HepG2 (cell line): Measurements from ENCODE around the gene DRAM1. TPM values are rescaled to one million over a fixed set of nuclear protein-coding genes. Genes with fewer than 3 reads are reported as not detected.
A peak's percentile ranks its signal among the peaks of the same experiment; 100 is the strongest.

ENCODE experiments used
- ATAC-seq: fragments of 200-7000 bp; cut with Tn5 transposase; 3 replicates; pipeline ENCODE4 v1.9.1; 2020; ENCODE audit warnings: mild to moderate bottlenecking, moderate library complexity
- BruUV-seq: library from RNA; stranded (reverse); fragments of 400-500 nt; replicated peaks from 2 replicates; lab custom pipeline; 2021; lab: Mats Ljungman, UMichigan
- CTCF ChIA-PET: fragments of 300-600 bp; formaldehyde crosslinking; extraction: SDS; loops from one replicate; lab custom pipeline; 2021; ENCODE audit warnings: low total read pairs, inconsistent platforms, low intra/inter-chr PET ratio; lab: Yijun Ruan, JAX
- POLR2A ChIA-PET: fragments of 350-600 bp; sonication (Branson Sonifier 250); formaldehyde crosslinking; loops from one replicate; lab custom pipeline; 2020; ENCODE audit warnings: antibody characterized with exemption, inconsistent platforms; lab: Yijun Ruan, JAX
- DNase-seq: peaks from one replicate; pipeline ENCODE4 v3.0.0-alpha.2; 2015; ENCODE audit warnings: low spot score
- FAIRE-seq: peaks from 3 replicates; lab custom pipeline; 2011; peaks lifted over from hg19 to GRCh38; lab: Jason Lieb, UNC
- H2AFZ ChIP-seq: one replicate; pipeline ENCODE4 v1.6.1; 2011; ENCODE audit warnings: low read length, inconsistent platforms
- H3K27ac ChIP-seq: fragments of 300-600 bp; 3 replicates; pipeline ENCODE4 v1.8.0; 2011; ENCODE audit warnings: mixed run types, mild to moderate bottlenecking, mixed read lengths, low read length, inconsistent platforms; ENCODE audit not compliant: insufficient read depth; ENCODE audit errors: extremely low read length
- H3K27me3 ChIP-seq, 2 experiments: fragments of 200-600 bp in 1 of 2; 2 replicates in 1 of 2; 3 replicates in 1 of 2; pipeline versions ENCODE4 v1.6.0 to v1.8.0; 2011; ENCODE audit warnings: low read length in 2 of 2, mild to moderate bottlenecking in 2 of 2, moderate library complexity in 2 of 2, inconsistent platforms in 1 of 2; ENCODE audit not compliant: insufficient read depth in 2 of 2, control insufficient read depth in 1 of 2
- H3K36me3 ChIP-seq, 2 experiments: fragments of 200-600 bp in 1 of 2; replicated peaks in 1 of 2; 2 replicates in 1 of 2; 3 replicates in 1 of 2; pipeline versions ENCODE4 v1.5.1 to v1.8.0; 2011; ENCODE audit warnings: low read length in 2 of 2, inconsistent platforms in 1 of 2; ENCODE audit not compliant: insufficient read depth in 2 of 2, control insufficient read depth in 1 of 2
- H3K4me1 ChIP-seq: 2 replicates; pipeline ENCODE4 v1.5.1; 2012; ENCODE audit warnings: low read length, inconsistent platforms; ENCODE audit not compliant: insufficient read depth
- H3K4me2 ChIP-seq: 2 replicates; pipeline ENCODE4 v1.6.0; 2011; ENCODE audit warnings: low read depth, low read length, inconsistent platforms
- H3K4me3 ChIP-seq, 3 experiments: fragments of 200-600 bp in 1 of 3; sonication (generic), shearing (Covaris generic) in 1 of 3; replicated peaks in 1 of 3; 2 replicates each; pipeline ENCODE4 v1.5.1; 2011 to 2016; ENCODE audit warnings: low read length in 3 of 3, inconsistent platforms in 2 of 3, low read depth in 2 of 3, mild to moderate bottlenecking in 2 of 3, control low read depth in 1 of 3, mixed read lengths in 1 of 3; ENCODE audit not compliant: insufficient read depth in 1 of 3
- H3K79me2 ChIP-seq: one replicate; pipeline ENCODE4 v1.6.1; 2011; ENCODE audit warnings: low read length, inconsistent platforms; ENCODE audit not compliant: insufficient read depth
- H3K9ac ChIP-seq: 2 replicates; pipeline ENCODE4 v1.6.0; 2011; ENCODE audit warnings: mild to moderate bottlenecking, low read depth, low read length, inconsistent platforms; ENCODE audit not compliant: insufficient read depth
- H3K9me3 ChIP-seq: 2 replicates; pipeline ENCODE4 v1.5.1; 2012; ENCODE audit warnings: mild to moderate bottlenecking, low read length
- H4K20me1 ChIP-seq: 2 replicates; pipeline ENCODE4 v1.6.0; 2011; ENCODE audit warnings: inconsistent platforms, mild to moderate bottlenecking, low read length, moderate library complexity; ENCODE audit not compliant: insufficient read depth
- ARNT ChIP-seq: fragments of 450-650 bp; IDR thresholded peaks from 2 replicates; pipeline ENCODE4 v1.6.1; 2017
- ARNTL ChIP-seq: sonication (generic); formaldehyde crosslinking; IDR thresholded peaks from 2 replicates; pipeline ENCODE4 v1.4.0; 2020; ENCODE audit warnings: mild to moderate bottlenecking, missing genetic modification reagents
- JARID2 ChIP-seq: sonication (generic); formaldehyde crosslinking; IDR thresholded peaks from 2 replicates; pipeline ENCODE4 v1.8.1; 2023; ENCODE audit warnings: missing genetic modification reagents, inconsistent platforms; ENCODE audit not compliant: insufficient replicate concordance
- ONECUT2 ChIP-seq: sonication (generic); formaldehyde crosslinking; IDR thresholded peaks from 2 replicates; pipeline ENCODE4 v1.4.0; 2020; ENCODE audit warnings: missing genetic modification reagents
- POGZ ChIP-seq: sonication (generic); formaldehyde crosslinking; IDR thresholded peaks from 2 replicates; pipeline ENCODE4 v1.4.0; 2020; ENCODE audit warnings: mild to moderate bottlenecking, missing genetic modification reagents
- SALL1 ChIP-seq: sonication (generic); formaldehyde crosslinking; IDR thresholded peaks from 2 replicates; pipeline ENCODE4 v1.8.0; 2022; ENCODE audit warnings: mild to moderate bottlenecking, missing genetic modification reagents
- SIN3B ChIP-seq: fragments of 150-350 bp; IDR thresholded peaks from 2 replicates; pipeline ENCODE4 v1.6.1; 2014; ENCODE audit warnings: low read length
- SMARCE1 ChIP-seq: fragments of 450-650 bp; IDR thresholded peaks from 2 replicates; pipeline ENCODE4 v1.6.1; 2017; ENCODE audit warnings: borderline replicate concordance
- ZNF17 ChIP-seq: sonication (generic); formaldehyde crosslinking; IDR thresholded peaks from 2 replicates; pipeline ENCODE4 v1.5.0; 2020; ENCODE audit warnings: mild to moderate bottlenecking, missing genetic modification reagents
- ZNF292 ChIP-seq: sonication (generic); formaldehyde crosslinking; IDR thresholded peaks from 2 replicates; pipeline ENCODE4 v1.8.1; 2022; ENCODE audit warnings: mild to moderate bottlenecking, low read depth, missing genetic modification reagents, borderline replicate concordance
- ZNF674 ChIP-seq: sonication (generic); formaldehyde crosslinking; IDR thresholded peaks from 2 replicates; pipeline ENCODE4 v1.5.0; 2020; ENCODE audit warnings: low read depth, mild to moderate bottlenecking, missing genetic modification reagents
- ZNF878 ChIP-seq: sonication (generic); formaldehyde crosslinking; IDR thresholded peaks from 2 replicates; pipeline ENCODE4 v1.8.1; 2023; ENCODE audit warnings: mild to moderate bottlenecking, missing genetic modification reagents, moderate library complexity
- WGBS: methylation state at CpG from one replicate; pipeline ENCODE4 v1.1.6; 2017; ENCODE audit warnings: low lambda C conversion rate; 5-methylcytosine and 5-hydroxymethylcytosine counted together
- in situ Hi-C: cut with HindIII; loops from 2 replicates; pipeline ENCODE4 v1.10.0; 2017; ENCODE audit warnings: low pct_unique_long_range_greater_than_20kb; ENCODE audit not compliant: extremely low pct_ligation_motif_present
- intact Hi-C: fragments of 100-400 bp; cut with micrococcal nuclease; formaldehyde crosslinking; loops from one replicate; pipeline ENCODE4 v1.10.0; 2022; ENCODE audit not compliant: unreplicated experiment
- polyA plus RNA-seq, 8 experiments: library from polyadenylated mRNA; depleted of rRNA in 3 of 8; stranded (reverse) in 7 of 8; unstranded in 1 of 8; fragments of >200 nt; fragmentation: Illumina TruSeq in 4 of 8; extraction: Trizol in 4 of 8; gene quantifications; 2 replicates each; pipeline versions ENCODE4 v1.2.1 to v1.2.3, GENCODE V29; 2011 to 2016; ENCODE audit warnings: low read depth in 4 of 8, missing spikeins in 1 of 8, mixed read lengths in 1 of 8; ENCODE audit not compliant: insufficient read depth in 1 of 8
- total RNA-seq, 5 experiments: library from RNA; depleted of rRNA; stranded (reverse); fragments of >200 nt; fragmentation: Illumina TruSeq; extraction: Trizol; gene quantifications; 2 replicates each; pipeline ENCODE4 v1.2.3, GENCODE V29; 2016; ENCODE audit warnings: low read depth in 1 of 5
- TF ChIP-seq, protein P1 (sequence below): sonication (generic); IDR thresholded peaks from 2 replicates; pipeline ENCODE4 v1.6.1; 2016; ENCODE audit warnings: low read depth, borderline replicate concordance
- TF ChIP-seq, protein P2 (sequence below): sonication (generic); formaldehyde crosslinking; IDR thresholded peaks from 2 replicates; pipeline ENCODE4 v1.8.0; 2022; ENCODE audit warnings: missing genetic modification reagents, mild to moderate bottlenecking, borderline replicate concordance
- TF ChIP-seq, protein P3 (sequence below): sonication (generic); formaldehyde crosslinking; IDR thresholded peaks from 2 replicates; pipeline ENCODE4 v1.4.0; 2020; ENCODE audit warnings: mild to moderate bottlenecking, missing genetic modification reagents, borderline replicate concordance

DRAM1 gene
- total and polyA plus RNA-seq, 2 of the 13 experiments (the other 11 are each of a cell fraction or from before 2014, with no cell fraction given) = 20.9 to 32.6 TPM

DNA sequence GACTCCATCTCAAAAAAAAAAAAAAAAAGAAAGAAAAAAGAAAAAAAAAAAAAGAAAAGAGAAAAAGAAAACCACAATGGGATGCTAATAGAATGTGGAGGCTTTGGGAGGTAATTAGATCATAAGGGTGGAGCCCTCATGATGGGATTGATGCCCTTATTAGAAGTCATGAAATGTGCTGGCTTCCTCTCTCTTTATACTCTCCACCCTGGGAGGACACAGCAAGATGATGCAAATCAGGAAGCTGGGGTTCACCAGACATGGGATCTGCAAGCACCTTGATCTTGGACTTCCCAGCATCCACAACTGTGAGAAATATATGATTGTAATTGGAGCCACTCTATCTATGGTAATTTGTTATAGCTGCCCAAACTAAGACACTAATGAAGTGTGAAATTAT is 13.4 kb upstream of the DRAM1 start:
- H3K9ac ChIP-seq = no peak overlapping the region
- no peak overlapping the region for H3K4me3 ChIP-seq
- H3K4me2 ChIP-seq = no peak overlapping the region
- no peak for TF ChIP-seq ZNF878 (CRISPR knock-in tag)
- TF ChIP-seq JARID2 (CRISPR knock-in tag) = no peak
- no peak for TF ChIP-seq ZNF292 (CRISPR knock-in tag)
- TF ChIP-seq, protein P1, sequence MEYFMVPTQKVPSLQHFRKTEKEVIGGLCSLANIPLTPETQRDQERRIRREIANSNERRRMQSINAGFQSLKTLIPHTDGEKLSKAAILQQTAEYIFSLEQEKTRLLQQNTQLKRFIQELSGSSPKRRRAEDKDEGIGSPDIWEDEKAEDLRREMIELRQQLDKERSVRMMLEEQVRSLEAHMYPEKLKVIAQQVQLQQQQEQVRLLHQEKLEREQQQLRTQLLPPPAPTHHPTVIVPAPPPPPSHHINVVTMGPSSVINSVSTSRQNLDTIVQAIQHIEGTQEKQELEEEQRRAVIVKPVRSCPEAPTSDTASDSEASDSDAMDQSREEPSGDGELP = no peak
- H3K36me3 ChIP-seq = no peaks in the 10 kb centered on the region
- H3K27ac ChIP-seq = no peak overlapping the region
- no TSS peak for BruUV-seq
- CTCF ChIA-PET = no interaction called here
- no peaks in the 10 kb centered on the region; a peak in 2 of 5 replicates for H3K27me3 ChIP-seq
- ATAC-seq (no peak), DNase-seq (no peak), FAIRE-seq (no peak)
- no peaks in the 10 kb centered on the region for H3K79me2 ChIP-seq
- POLR2A ChIA-PET = no interaction called here
- peaks cover 11% of the 10 kb centered on the region; the same call in 1 of the 2 replicates for H3K9me3 ChIP-seq
- intact Hi-C loops (no loop called here), in situ Hi-C loops (no loop called here)
- no peak overlapping the region for H2AFZ ChIP-seq
- H4K20me1 ChIP-seq = no peaks in the 10 kb centered on the region
- H3K4me1 ChIP-seq = peaks cover 27% of the 10 kb centered on the region

DNA sequence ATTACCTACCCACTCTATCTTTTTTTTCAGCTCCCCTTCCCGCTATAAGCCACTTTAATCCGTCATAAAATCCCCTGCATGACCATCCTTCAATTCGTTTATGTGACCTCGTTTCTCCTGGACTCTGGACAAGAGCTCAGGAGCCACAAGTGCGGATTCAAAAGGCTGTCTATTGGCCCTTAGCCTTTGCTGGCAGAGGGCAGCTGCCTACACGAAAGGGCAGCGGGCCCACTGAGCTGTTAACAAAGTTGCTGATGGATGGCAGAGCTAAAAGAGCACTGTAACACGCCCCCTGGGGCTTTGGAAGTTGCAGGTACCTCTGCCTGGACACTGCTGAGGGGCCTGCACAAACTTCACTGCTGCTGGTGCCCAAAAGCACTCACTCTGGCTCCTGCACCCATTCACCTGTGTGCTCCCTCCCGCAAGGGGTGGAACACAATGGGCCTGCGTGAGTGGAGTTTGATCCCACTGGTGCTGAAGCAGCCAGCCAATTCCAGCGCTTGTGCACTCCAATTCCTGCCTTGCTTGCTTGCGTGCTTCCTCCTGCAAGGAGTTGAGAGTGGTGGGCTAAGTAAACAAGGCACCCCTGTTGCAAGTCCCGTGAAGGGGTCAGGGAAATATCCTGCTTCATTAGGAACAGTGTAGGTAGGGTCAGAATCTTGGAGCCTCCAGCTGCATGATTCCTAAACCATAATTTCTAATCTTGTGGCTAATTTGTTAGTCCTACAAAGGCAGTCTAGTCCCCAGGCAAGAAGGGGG is 10.6 kb upstream of the DRAM1 start:
- Histone ChIP-seq H3K27me3 (peaks cover 0 to 1% of the 10 kb centered on the region in 2 experiments; a peak in 2 of 5 replicates), H3K27ac (no peak overlapping the region), H3K9me3 (peaks cover 11% of the 10 kb centered on the region; the same call in 1 of the 2 replicates), H3K36me3 (no peaks in the 10 kb centered on the region), H4K20me1 (no peaks in the 10 kb centered on the region), H3K9ac (no peak overlapping the region), H3K4me2 (peak overlapping the region; percentile 72), H3K4me3 (peak overlapping the region; percentile 19 to 53 (median 35); a peak in 3 of 6 replicates), H3K4me1 (peaks cover 32% of the 10 kb centered on the region), H2AFZ (peak overlapping the region; percentile 51), H3K79me2 (no peaks in the 10 kb centered on the region)
- DNase-seq (no peak), FAIRE-seq (no peak), ATAC-seq (peak; percentile 87)
- CTCF ChIA-PET = no interaction called here
- POLR2A ChIA-PET = interaction anchor here (1.8 kb wide), 1 partner anchor 11 kb away, joined by 6 read pairs; the partner anchor contains the start of gene DRAM1
- in situ Hi-C loops = no loop called here
- WGBS = 10% methylated on average over 13 of the region's 13 CpGs
- intact Hi-C loops = no loop called here
- no TSS peak for BruUV-seq
- no peak for TF ChIP-seq ONECUT2
- TF ChIP-seq SIN3B = no peak
- no peak for TF ChIP-seq ARNTL (CRISPR knock-in tag)
- TF ChIP-seq, protein P2, sequence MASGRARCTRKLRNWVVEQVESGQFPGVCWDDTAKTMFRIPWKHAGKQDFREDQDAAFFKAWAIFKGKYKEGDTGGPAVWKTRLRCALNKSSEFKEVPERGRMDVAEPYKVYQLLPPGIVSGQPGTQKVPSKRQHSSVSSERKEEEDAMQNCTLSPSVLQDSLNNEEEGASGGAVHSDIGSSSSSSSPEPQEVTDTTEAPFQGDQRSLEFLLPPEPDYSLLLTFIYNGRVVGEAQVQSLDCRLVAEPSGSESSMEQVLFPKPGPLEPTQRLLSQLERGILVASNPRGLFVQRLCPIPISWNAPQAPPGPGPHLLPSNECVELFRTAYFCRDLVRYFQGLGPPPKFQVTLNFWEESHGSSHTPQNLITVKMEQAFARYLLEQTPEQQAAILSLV (CRISPR knock-in tag) = no peak
- TF ChIP-seq SMARCE1 = no peak
- TF ChIP-seq ARNT = no peak
- no peak for TF ChIP-seq ZNF17 (CRISPR knock-in tag)
- no peak for TF ChIP-seq ZNF674 (CRISPR knock-in tag)
- TF ChIP-seq, protein P3, sequence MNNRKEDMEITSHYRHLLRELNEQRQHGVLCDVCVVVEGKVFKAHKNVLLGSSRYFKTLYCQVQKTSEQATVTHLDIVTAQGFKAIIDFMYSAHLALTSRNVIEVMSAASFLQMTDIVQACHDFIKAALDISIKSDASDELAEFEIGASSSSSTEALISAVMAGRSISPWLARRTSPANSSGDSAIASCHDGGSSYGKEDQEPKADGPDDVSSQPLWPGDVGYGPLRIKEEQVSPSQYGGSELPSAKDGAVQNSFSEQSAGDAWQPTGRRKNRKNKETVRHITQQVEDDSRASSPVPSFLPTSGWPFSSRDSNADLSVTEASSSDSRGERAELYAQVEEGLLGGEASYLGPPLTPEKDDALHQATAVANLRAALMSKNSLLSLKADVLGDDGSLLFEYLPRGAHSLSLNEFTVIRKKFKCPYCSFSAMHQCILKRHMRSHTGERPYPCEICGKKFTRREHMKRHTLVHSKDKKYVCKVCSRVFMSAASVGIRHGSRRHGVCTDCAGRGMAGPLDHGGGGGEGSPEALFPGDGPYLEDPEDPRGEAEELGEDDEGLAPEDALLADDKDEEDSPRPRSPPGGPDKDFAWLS (CRISPR knock-in tag) = no peak
- TF ChIP-seq POGZ (CRISPR knock-in tag) = peak; percentile 35; the same call in 1 of the 2 replicates
- TF ChIP-seq SALL1 (CRISPR knock-in tag) = peak; percentile 39; the same call in 1 of the 2 replicates
